SK-N-MC (cell line): ENCODE results near the gene DDAH1.

Experiments
- DNase-seq: peaks from one replicate; pipeline ENCODE4 v3.0.0-alpha.2; 2011; ENCODE audit warnings: low read depth, low spot score
- H3K27ac ChIP-seq: fragments of 200-600 bp; sonication (generic); 2 replicates; pipeline ENCODE4 v1.5.1; 2016; ENCODE audit warnings: mixed run types
- H3K36me3 ChIP-seq: fragments of 200-600 bp; sonication (generic); 2 replicates; pipeline ENCODE4 v1.6.1; 2017; ENCODE audit warnings: antibody characterized with exemption, low read length, mixed read lengths; ENCODE audit not compliant: insufficient read depth
- H3K4me3 ChIP-seq: fragments of 200-600 bp; sonication (generic); 2 replicates; pipeline ENCODE4 v1.5.1; 2016
- H3K9ac ChIP-seq: fragments of 200-600 bp; sonication (generic); 2 replicates; pipeline ENCODE4 v1.8.0; 2017; ENCODE audit warnings: mixed run types, mixed read lengths; ENCODE audit not compliant: insufficient read length
- H3K9me3 ChIP-seq: fragments of 200-600 bp; sonication (generic); 2 replicates; pipeline ENCODE4 v1.6.1; 2017; ENCODE audit warnings: low read depth, mild to moderate bottlenecking, antibody characterized with exemption, low read length, moderate library complexity, mixed read lengths
- EZH2 ChIP-seq: fragments of 200-600 bp; sonication (generic); IDR thresholded peaks from one replicate; pipeline ENCODE4 v1.6.1; 2017; ENCODE audit warnings: antibody characterized with exemption
- FOXP2 ChIP-seq: optimal IDR thresholded peaks from 2 replicates; pipeline ENCODE3; 2011; ENCODE audit warnings: mild to moderate bottlenecking, moderate library complexity; ENCODE audit not compliant: insufficient read depth; ENCODE audit errors: extremely low read length, control extremely low read depth
- POLR2AphosphoS5 ChIP-seq: IDR thresholded peaks from 2 replicates; pipeline ENCODE4 v1.6.1; 2012; ENCODE audit warnings: mild to moderate bottlenecking, low read depth, low read length, borderline replicate concordance

DDAH1 gene

GRCh38 chr1:85273397-85273796 is 191.6 kb downstream of the DDAH1 start:
- Histone ChIP-seq H3K27ac (no peak overlapping the region), H3K9me3 (no peaks in the 10 kb centered on the region), H3K9ac (no peak overlapping the region), H3K36me3 (peaks cover 27% of the 10 kb centered on the region), H3K4me3 (no peak overlapping the region)
- no peak for DNase-seq
- TF ChIP-seq EZH2 = no peak
- TF ChIP-seq FOXP2 = no peak
- TF ChIP-seq POLR2AphosphoS5 = no peak

GRCh38 chr1:85268801-85269585 is 196.0 kb downstream of the DDAH1 start:
- TF ChIP-seq POLR2AphosphoS5 = no peak
- TF ChIP-seq FOXP2 = no peak
- TF ChIP-seq EZH2 = no peak
- Histone ChIP-seq H3K9ac (no peak overlapping the region), H3K36me3 (peaks cover 55% of the 10 kb centered on the region), H3K9me3 (no peaks in the 10 kb centered on the region), H3K4me3 (no peak overlapping the region), H3K27ac (no peak overlapping the region)
- no peak for DNase-seq
